ENCODE results near the gene JMJD4. TPM values are rescaled to one million over a fixed set of nuclear protein-coding genes. Genes with fewer than 3 reads are reported as not detected.
"Not testable (repeated sequence)": the region's sequence is repeated elsewhere in the genome, so short reads cannot be mapped to it uniquely, and the experiment has no call there.

JMJD4 gene
- total RNA-seq, 1 donor from 2014 or later = 25.6 TPM

- intact Hi-C loops (cut with micrococcal nuclease) = no loop called here
These were observed 25.7 kb downstream of the JMJD4 start for GRCh38 chr1:227709451-227709850.

- intact Hi-C loops (cut with micrococcal nuclease) = no loop called here
These were observed 27.3 kb downstream of the JMJD4 start for GRCh38 chr1:227707846-227708245.

- intact Hi-C loops (cut with micrococcal nuclease) = not testable (repeated sequence)
These were observed 33.5 kb downstream of the JMJD4 start for GRCh38 chr1:227701631-227702030.

DNA sequence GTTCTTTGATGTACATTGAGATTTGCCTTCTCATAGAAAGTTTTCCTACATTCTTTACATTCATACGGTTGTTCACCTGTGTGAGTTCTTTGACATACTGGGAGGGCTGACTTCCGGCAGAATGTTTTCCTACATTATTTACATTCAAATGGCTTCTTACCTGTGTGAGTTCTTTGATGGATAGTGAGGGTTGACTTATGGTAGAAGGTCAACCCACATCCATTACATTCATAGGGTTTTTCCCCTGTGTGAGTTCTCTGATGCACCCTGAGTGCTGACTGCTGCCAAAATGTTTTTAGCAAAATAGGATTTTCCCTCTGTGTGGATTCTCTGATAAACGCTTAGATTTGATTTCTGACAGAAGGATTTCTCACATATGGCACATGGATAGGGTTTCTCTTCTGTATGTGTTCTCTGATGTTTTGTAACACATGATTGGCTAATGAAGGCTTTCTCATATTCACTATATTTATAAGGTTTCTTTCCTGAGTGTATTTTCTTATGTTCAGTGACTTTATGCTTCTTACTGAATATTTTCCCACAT, 37.7 kb downstream of the JMJD4 start:
- intact Hi-C loops (cut with micrococcal nuclease) = no loop called here

DNA sequence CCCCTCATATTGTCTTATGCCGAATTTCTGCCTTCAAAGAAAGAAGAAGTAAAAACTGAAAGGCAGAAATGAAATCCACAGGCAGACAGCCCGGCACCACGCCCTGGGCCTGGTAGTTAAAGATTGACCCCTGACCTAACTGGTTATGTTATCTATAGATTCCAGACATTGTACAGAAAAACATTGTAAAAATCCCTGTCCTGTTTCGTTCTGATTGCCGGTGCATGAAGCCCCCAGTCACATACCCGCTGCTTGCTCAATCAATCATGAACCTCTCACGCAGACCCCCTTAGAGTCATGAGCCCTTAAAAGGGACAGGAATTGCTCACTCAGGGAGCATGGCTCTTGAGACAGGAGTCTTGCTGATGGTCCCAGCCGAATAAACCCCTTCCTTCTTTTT, 49.3 kb downstream of the JMJD4 start:
- intact Hi-C loops (cut with micrococcal nuclease) = no loop called here

Other genes with a start within 250 kb of the JMJD4 start
- 2.9 and 4.4 TPM in 2 replicates for gene ZNF678, start 171.7 kb downstream of the JMJD4 start, total RNA-seq
- 36.1 and 38.4 TPM in 2 replicates for gene SNAP47, start 133 bp upstream of the JMJD4 start, total RNA-seq
- not detected in 2 replicates for gene PRSS38, start 80.4 kb upstream of the JMJD4 start, total RNA-seq
- gene WNT9A, start 212.6 kb upstream of the JMJD4 start, total RNA-seq = 0.27 TPM in 2 replicates